ENCODE results near the gene TREML1. TPM values are rescaled to one million over a fixed set of nuclear protein-coding genes. Genes with fewer than 3 reads are reported as not detected.

The TREML1 gene
- total RNA-seq, 3 donors from 2014 or later = not detected

DNA sequence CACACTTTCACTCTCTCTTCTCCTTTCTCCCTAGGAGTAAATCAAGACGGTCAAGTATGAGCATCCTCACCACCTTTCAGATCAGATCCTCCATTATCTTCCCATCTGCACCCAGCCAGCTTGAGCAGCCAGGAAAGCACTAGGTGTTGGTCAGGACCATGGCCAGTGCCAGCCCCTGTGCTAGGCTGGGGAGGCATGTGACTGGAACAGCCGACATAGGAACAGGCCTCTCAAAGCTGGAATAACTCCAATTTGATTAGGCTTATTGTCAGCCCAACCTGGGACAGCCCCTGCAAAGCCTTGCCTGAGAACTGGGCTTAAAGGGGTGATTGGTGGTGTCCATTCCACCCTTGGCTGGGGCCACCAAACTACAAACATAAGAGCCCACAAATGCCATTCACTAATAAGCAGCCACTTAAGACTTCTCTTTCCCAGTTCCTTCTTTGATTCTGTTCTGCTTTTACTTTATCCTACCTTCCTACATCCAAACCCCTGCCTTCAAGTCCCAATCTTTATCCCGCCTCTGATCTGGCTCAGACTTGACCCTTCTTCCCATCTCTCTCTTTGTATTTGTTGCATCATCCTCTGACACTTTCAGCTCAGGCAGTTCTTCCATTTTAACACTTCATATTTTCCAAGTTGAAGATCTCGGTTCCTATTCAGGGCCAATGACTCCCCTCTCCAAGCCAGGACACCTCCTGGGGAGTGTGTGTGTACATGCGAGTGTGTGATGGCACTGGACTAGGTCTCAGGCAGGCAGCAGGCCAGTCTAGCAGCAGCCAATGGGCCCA is 13.2 kb upstream of the TREML1 start:
- DNase-seq = no peak
- Mint-ChIP-seq H3K4me3 (no peak overlapping the region), H3K27me3 (ENCODE audit: low read depth) (no peaks in the 10 kb centered on the region), H3K4me1 (ENCODE audit: low read depth) (no peaks in the 10 kb centered on the region), H3K9me3 (no peaks in the 10 kb centered on the region), H3K36me3 (ENCODE audit: insufficient read depth) (no peaks in the 10 kb centered on the region)
- no peak for ATAC-seq

DNA sequence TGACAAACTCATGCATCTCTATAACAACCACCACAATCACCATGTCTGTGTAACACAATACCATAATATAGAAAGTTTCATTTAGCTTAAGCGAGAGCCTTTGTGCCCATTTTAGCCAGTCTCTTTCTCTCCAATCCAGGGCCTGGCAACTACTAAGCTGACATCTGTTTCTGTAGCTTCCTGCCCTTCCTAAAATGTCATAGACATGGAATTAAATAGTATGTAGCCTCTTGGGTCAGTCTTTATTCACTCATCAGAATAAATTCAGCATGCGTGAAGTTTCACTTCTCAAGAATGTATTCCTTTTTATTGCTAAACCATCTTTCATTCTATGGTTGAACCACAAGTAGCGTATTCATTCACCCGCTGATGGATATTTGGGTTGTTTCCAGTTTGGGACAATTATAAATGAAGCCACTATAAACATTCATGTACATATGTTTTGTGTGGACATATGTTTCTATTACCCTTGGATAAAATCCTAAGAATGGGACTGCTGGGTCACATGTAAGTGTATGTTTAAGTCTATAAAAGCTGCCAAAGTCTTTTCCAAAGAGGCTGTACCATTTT is 10.5 kb upstream of the TREML1 start:
- no peak for ATAC-seq
- Mint-ChIP-seq H3K4me1 (ENCODE audit: low read depth) (no peaks in the 10 kb centered on the region), H3K9me3 (no peaks in the 10 kb centered on the region), H3K4me3 (no peak overlapping the region), H3K27me3 (ENCODE audit: low read depth) (no peaks in the 10 kb centered on the region), H3K36me3 (ENCODE audit: insufficient read depth) (no peaks in the 10 kb centered on the region)
- DNase-seq = no peak

DNA sequence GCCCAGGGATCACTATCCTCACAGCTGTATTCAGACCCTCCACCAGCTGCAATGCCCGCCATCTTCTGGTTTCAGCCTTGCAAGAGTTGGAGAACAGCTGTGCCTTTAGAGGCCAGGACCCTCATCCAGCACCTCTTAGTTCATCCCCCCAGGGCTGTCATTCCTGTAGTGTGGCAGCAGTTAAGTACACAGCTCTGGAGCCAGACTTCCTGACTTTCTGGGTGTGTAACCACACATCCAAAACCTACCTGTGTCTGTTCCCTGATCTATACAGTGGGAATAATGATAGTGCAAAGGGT is 9.2 kb upstream of the TREML1 start:
- H3K4me3 Mint-ChIP-seq = no peak overlapping the region
- no peaks in the 10 kb centered on the region for H3K36me3 Mint-ChIP-seq (ENCODE audit: insufficient read depth)
- DNase-seq = no peak
- H3K9me3 Mint-ChIP-seq = no peaks in the 10 kb centered on the region
- no peaks in the 10 kb centered on the region for H3K27me3 Mint-ChIP-seq (ENCODE audit: low read depth)
- H3K4me1 Mint-ChIP-seq (ENCODE audit: low read depth) = no peaks in the 10 kb centered on the region
- no peak for ATAC-seq

DNA sequence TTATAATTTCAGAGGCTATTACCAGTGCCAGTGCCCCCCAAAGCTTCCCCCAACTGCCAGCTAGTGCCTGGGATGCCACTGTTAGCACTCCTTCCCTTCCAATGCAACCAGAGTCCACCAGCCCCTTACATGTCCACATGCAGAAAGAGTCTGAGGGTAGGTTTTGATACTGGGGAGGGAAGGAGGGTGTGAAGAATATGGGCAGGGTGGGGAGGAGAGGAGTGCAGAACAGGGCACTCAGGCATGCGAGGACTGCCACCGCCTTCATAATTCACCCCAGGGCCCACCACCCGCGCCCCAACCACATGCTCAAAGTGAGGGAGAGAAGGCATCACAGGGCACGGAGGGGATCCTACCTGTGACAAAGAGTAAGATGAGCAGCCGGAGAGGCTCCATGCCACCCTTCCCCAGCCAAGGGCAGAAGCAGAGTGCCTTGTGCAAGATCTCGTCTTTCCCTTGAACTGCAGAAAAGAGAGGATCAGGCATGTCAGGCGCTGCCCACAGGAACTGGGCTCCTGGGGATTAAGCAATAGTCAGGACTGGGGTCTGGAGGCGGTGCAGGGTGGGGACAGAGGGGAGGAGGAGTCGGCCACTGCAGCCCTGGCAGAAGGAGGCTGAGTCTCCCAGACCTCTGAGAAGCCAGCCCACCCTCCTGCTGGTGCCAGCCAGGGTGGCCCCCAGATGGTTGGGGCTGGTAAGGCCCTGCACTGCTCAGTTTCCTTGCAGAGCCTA is 8.7 kb upstream of the TREML1 start, which contains the start of gene TREM2:
Gene TREM2 (minus strand): TSS at position 430 of the 732 bp plus-strand sequence. CDS start 34 bp downstream, at position 396.
- no peak for DNase-seq
- Mint-ChIP-seq H3K4me3 (no peak within 1 kb of the TSS), H3K4me1 (ENCODE audit: low read depth) (no peaks in the 10 kb centered on the region), H3K36me3 (ENCODE audit: insufficient read depth) (no peaks in the 10 kb centered on the region), H3K9me3 (no peaks in the 10 kb centered on the region), H3K27me3 (ENCODE audit: low read depth) (no peaks in the 10 kb centered on the region)
- no peak for ATAC-seq

DNA sequence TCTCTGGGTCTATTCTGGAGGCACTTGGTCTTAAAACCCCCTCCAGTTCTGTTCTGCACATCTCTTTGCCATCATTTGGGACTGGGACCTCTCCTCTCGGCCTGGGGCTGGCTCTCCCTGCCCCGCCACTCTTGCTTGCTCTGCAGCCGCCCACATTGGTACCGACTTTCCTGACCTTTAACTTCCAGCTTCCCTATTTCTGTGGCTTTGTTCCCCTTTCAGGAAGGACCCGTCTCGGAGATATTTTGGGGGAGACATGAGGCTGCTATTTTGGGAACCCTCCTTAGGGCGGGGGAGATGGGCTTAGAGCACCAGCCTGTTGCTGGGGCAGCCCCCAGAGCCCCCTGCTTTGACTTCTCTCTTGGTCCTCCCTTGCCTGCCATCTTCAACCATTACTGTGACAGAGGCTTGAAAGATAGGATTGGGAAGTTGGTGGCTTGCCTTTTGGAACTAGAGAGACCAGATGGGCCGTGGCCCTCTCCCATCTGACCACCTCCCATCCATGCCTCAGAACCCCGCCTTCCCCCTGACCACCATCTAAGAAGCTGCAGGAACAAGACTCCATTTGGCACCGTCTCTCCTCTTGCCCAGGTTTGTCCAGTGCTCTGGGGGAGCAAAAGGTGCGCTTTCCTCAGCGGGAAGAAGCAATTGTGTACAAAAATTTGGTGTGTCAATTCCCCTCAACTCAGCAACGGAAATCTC is 7.9 kb upstream of the TREML1 start:
- Mint-ChIP-seq H3K9me3 (no peaks in the 10 kb centered on the region), H3K4me1 (ENCODE audit: low read depth) (no peaks in the 10 kb centered on the region), H3K27me3 (ENCODE audit: low read depth) (no peaks in the 10 kb centered on the region), H3K4me3 (no peak overlapping the region), H3K36me3 (ENCODE audit: insufficient read depth) (no peaks in the 10 kb centered on the region)
- ATAC-seq (no peak), DNase-seq (no peak)

DNA sequence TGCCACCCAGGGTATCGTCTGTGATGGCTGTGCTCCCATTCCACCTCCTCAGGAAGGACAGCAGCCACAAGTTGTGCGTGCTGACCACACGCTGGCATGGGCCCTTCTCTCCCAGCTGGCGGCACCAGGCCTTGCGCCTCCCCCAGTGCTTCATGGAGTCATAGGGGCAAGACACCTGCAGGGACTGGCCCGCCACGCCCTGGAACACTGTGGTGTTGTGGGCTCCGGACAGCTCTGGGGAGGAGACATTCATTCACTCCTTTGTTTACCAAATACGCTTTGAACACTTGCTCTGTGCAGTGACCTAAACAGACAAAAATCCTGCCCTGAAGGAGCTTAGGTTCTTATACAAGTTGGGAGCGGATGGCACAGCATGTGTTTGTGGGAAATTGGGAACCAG is 7.2 kb upstream of the TREML1 start:
- no peaks in the 10 kb centered on the region for H3K27me3 Mint-ChIP-seq (ENCODE audit: low read depth)
- DNase-seq (no peak), ATAC-seq (no peak)
- no peaks in the 10 kb centered on the region for H3K4me1 Mint-ChIP-seq (ENCODE audit: low read depth)
- H3K4me3 Mint-ChIP-seq = no peak overlapping the region
- no peaks in the 10 kb centered on the region for H3K36me3 Mint-ChIP-seq (ENCODE audit: insufficient read depth)
- no peaks in the 10 kb centered on the region for H3K9me3 Mint-ChIP-seq

DNA sequence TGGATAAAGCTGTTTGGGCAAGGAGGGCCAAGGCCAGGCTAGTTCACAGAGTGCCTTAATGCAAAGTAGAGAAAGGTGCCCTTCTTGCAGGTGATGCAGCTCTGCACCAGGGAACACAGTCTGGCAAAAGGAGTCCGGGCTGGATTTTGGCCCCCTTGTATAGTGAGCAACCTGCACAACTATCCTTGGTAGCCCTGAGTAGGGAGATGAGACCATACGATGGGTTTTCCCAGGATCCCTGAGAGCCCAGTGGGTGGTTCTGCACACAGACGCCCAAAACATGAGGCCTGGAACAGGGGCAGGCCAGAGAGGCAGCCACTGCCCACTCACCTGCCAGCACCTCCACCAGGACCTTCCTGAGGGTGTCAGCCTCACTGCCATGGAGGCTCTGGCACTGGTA is 6.8 kb upstream of the TREML1 start:
- ATAC-seq (no peak), DNase-seq (no peak)
- no peaks in the 10 kb centered on the region for H3K27me3 Mint-ChIP-seq (ENCODE audit: low read depth)
- H3K36me3 Mint-ChIP-seq (ENCODE audit: insufficient read depth) = no peaks in the 10 kb centered on the region
- H3K9me3 Mint-ChIP-seq = no peaks in the 10 kb centered on the region
- H3K4me1 Mint-ChIP-seq (ENCODE audit: low read depth) = no peaks in the 10 kb centered on the region
- H3K4me3 Mint-ChIP-seq = no peak overlapping the region

DNA sequence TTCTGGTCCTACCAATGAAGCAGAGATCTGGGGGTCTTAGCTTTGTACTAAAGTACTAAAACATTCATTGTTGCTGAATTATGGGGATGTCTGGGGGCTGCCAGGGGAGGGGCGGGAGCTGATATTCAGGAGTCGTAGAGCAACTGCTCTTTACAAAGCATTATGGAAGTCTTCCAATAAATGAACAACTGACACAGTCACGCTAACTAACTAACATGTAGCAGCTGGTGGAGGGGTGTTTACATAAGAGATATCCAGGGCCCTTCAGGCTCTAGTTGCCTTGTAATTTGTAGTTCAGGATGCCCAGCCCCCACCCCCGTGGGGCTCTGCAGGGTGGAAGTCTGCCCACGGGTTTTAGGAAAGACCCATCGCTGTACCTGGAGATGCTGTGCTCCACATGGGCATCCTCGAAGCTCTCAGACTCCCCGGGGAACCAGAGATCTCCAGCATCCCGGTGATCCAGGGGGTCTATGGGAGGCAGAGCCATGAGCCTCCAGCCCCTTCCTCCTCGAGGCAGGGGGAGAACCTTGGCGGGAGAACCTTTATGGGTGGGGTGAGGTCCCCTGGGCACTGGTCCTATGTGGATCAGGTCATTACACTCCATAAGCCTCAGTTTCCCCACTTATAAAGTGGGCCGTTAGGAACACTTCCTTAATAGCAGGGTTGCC is 5.4 kb upstream of the TREML1 start:
- H3K4me1 Mint-ChIP-seq (ENCODE audit: low read depth) = no peaks in the 10 kb centered on the region
- no peak overlapping the region for H3K4me3 Mint-ChIP-seq
- no peaks in the 10 kb centered on the region for H3K9me3 Mint-ChIP-seq
- no peak for DNase-seq
- no peaks in the 10 kb centered on the region for H3K36me3 Mint-ChIP-seq (ENCODE audit: insufficient read depth)
- no peak for ATAC-seq
- H3K27me3 Mint-ChIP-seq (ENCODE audit: low read depth) = no peaks in the 10 kb centered on the region

DNA sequence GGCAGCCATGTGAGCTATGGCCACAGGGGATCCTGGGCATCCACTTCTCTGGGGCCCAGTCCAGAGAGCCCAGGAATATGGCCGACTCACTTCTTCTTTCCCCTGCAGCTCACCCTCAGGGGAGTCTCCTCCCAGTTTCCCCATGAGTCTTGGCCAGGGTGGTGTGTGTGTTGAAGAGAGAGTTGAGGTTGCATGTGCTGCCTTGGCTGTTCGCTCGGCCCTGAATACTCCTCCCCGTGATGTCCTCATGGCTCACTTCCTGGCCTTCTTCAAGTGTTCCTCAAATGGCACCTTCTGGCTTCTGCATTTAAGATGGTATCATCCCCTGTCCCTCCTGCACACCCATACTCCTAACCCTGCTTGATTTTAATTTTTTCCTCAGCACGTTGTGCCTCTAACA is 3.2 kb upstream of the TREML1 start:
- Mint-ChIP-seq H3K9me3 (no peaks in the 10 kb centered on the region), H3K36me3 (ENCODE audit: insufficient read depth) (no peaks in the 10 kb centered on the region), H3K4me1 (ENCODE audit: low read depth) (no peaks in the 10 kb centered on the region), H3K27me3 (ENCODE audit: low read depth) (no peaks in the 10 kb centered on the region), H3K4me3 (no peak overlapping the region)
- DNase-seq (no peak), ATAC-seq (no peak)

DNA sequence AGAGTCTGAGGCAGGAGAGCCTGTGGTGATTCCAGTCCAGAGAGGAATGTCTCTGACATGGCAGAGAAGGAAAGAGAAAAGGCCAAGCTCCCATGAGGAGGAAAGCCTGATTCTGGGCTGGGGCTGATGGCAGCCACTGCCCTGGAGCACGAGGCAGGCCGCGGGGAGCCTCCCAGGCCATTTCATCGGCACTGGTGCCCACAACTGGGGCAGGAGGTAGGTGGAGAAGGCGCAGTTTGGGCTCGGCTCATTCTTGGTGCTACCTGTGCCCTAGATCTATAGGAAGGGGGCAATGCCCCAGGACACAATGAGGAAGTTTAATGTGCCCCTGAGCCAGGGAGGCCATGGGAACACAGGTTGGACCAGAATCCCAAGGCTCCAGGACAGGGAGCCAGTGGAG is 2.6 kb upstream of the TREML1 start:
- H3K27me3 Mint-ChIP-seq (ENCODE audit: low read depth) = no peaks in the 10 kb centered on the region
- no peak overlapping the region for H3K4me3 Mint-ChIP-seq
- H3K4me1 Mint-ChIP-seq (ENCODE audit: low read depth) = no peaks in the 10 kb centered on the region
- H3K9me3 Mint-ChIP-seq = no peaks in the 10 kb centered on the region
- no peaks in the 10 kb centered on the region for H3K36me3 Mint-ChIP-seq (ENCODE audit: insufficient read depth)
- ATAC-seq (no peak), DNase-seq (no peak)

DNA sequence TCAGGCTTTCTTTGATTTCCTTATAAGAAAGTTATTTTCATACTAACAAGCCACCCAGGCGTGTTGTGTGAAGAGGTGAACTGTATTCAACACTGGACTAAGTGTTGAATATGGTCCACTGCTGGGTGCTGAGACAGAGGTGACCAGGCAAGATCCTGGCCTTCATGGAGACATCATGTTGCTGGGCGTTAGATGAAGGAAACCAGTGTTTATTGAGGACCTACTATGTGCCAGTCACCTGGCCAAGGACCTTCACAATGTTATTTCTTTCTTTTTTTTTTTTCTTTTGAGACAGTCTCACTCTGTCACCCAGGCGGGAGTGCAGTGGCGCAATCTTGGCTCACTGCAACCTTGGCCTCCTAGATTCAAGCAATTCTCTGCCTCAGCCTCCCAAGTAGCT is 1.9 kb upstream of the TREML1 start:
- H3K27me3 Mint-ChIP-seq (ENCODE audit: low read depth) = no peaks in the 10 kb centered on the region
- H3K36me3 Mint-ChIP-seq (ENCODE audit: insufficient read depth) = peaks cover 3% of the 10 kb centered on the region
- ATAC-seq = no peak

DNA sequence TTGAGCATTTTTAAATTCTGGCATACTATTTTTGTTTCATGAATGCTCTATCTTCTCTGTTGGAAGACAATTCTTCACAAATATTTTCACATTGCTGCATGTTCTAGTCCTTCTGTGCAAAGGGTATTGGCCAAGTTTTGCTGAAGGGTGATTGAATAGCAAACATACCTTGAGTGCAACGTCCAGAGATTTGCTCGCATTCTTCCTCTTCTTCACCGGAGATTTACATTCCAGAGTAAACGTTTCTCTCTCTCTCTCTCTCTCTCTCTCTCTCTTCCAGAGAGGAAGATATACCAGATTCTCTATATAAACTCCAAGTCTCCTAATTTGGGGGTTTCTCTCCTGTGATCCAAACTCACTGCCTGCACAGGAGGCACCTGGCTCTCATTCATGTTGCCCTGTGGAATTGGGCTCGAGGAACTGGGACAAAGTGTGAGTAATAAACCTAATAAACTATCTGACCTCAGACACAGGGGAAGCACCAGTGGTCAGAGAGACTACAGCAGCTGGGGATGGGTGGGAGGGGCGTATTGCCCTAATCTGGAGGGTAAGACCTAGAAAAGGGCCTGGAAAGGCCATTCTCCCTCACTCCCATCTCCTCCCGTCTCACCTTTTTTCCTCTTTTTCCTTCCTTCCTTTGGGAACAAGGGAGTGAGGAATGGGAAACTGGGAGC is 1.1 kb upstream of the TREML1 start:
- Mint-ChIP-seq H3K9me3 (no peaks in the 10 kb centered on the region), H3K27me3 (ENCODE audit: low read depth) (no peaks in the 10 kb centered on the region), H3K4me1 (ENCODE audit: low read depth) (no peaks in the 10 kb centered on the region), H3K36me3 (ENCODE audit: insufficient read depth) (peaks cover 4% of the 10 kb centered on the region), H3K4me3 (no peak overlapping the region)
- DNase-seq = no peak
- no peak for ATAC-seq

More for the DNA sequence above, 1.9 kb upstream of the TREML1 start:
- H3K4me3 Mint-ChIP-seq = no peak overlapping the region
- H3K4me1 Mint-ChIP-seq (ENCODE audit: low read depth) = no peaks in the 10 kb centered on the region
- H3K9me3 Mint-ChIP-seq = no peaks in the 10 kb centered on the region
- no peak for DNase-seq

DNA sequence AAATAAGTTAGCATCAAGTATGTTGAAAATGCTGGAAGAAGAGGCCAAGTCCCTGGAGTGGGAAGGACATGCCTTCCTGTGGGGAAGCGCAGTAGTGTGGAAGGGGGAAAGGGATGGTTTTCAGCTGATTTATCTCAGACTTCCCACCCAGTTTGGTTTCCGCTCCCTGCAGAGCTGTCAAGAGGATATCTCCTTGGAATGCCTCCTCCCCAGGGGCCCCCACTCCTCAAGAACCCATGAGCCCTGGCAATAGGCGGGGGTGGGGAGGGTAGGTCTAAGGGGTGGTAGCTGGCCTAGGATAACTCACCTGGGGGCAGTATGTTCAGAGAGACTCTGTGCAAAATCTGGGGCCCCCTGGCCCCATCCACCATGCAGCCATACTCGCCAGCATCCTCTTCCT is 696 bp downstream of the TREML1 start:
- ATAC-seq (no peak), DNase-seq (no peak)
- Mint-ChIP-seq H3K4me3 (no peak overlapping the region), H3K4me1 (ENCODE audit: low read depth) (peaks cover 4% of the 10 kb centered on the region), H3K9me3 (no peaks in the 10 kb centered on the region), H3K36me3 (ENCODE audit: insufficient read depth) (peaks cover 9% of the 10 kb centered on the region), H3K27me3 (ENCODE audit: low read depth) (no peaks in the 10 kb centered on the region)

DNA sequence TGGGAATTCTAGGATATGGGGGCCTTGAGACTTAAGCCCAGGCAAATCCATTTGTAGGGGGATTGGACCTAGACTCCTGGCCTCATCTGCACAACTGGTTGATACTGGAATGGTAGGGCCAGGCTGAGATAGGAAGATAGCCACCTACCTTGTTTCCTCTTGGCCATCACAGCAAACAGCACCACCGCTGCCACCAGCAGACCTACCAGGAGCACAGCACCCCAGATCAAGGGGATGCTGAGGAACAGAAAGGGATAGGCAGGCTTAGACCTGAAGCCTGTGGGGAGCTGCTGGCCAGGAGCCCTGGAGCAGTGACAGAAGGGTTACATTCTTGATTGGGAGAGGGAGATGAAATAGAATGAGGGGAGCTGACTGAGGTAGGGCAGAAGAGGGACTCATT is 3.5 kb downstream of the TREML1 start:
- DNase-seq = no peak
- H3K4me3 Mint-ChIP-seq = no peak overlapping the region

More for the DNA sequence above, 3.5 kb downstream of the TREML1 start:
- H3K36me3 Mint-ChIP-seq (ENCODE audit: insufficient read depth) = peaks cover 14% of the 10 kb centered on the region
- ATAC-seq = no peak
- no peaks in the 10 kb centered on the region for H3K27me3 Mint-ChIP-seq (ENCODE audit: low read depth)
- H3K4me1 Mint-ChIP-seq (ENCODE audit: low read depth) = peaks cover 14% of the 10 kb centered on the region
- no peaks in the 10 kb centered on the region for H3K9me3 Mint-ChIP-seq
